BE2C (cell line): Measurements from ENCODE around the gene VRK2.

ENCODE experiments used
- DNase-seq: peaks from one replicate; pipeline ENCODE4 v3.0.0-alpha.2; 2020
- H3K27me3 ChIP-seq: fragments of 250-450 bp; sonication (Bioruptor Pico); 2 replicates; pipeline ENCODE4 v1.5.1; 2020; ENCODE audit warnings: mild to moderate bottlenecking
- H3K36me3 ChIP-seq: fragments of 250-450 bp; sonication (Bioruptor Pico); 2 replicates; pipeline ENCODE4 v1.5.1; 2020; ENCODE audit warnings: mild to moderate bottlenecking
- H3K4me1 ChIP-seq: fragments of 250-450 bp; sonication (Bioruptor Pico); 2 replicates; pipeline ENCODE4 v1.5.1; 2020
- H3K4me3 ChIP-seq: 2 replicates; pipeline ENCODE4 v1.5.1; 2011; ENCODE audit warnings: low read depth, low read length
- H3K9me3 ChIP-seq: fragments of 250-450 bp; sonication (Bioruptor Pico); 2 replicates; pipeline ENCODE4 v1.5.1; 2020
- TF ChIP-seq, protein P1 (sequence below): IDR thresholded peaks from 2 replicates; pipeline ENCODE4 v1.5.1; 2012; ENCODE audit warnings: mild to moderate bottlenecking, low read depth, low read length

Gene VRK2

DNA sequence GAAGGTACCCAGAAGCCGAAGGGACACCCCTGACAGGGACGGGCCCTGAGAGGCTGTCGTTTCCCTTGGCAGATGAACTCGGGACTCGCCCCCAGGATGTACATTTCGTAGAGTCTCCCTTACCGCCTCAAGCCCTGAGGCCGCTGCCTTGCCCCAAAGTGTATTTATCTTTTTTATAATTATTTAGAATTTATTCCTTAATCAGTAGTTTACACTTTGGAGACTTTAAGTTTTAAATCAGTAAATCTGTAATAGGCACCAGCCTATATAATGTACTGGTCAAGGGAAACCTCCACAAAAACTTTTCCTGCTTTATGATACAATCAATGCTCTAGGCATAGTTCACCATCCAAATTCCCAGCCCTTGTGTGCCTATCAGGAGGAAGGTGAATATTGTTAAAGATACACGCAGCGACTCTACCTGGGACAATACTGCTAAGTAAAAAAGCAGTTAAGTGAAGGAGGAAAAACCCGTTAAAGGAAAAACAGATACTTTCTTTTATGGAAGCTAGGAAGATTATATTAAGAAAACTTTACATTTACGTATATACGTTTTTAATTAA, 848 bp downstream of the VRK2 start:
- Histone ChIP-seq H3K9me3 (no peaks in the 10 kb centered on the region), H3K36me3 (no peaks in the 10 kb centered on the region), H3K27me3 (peaks cover 11% of the 10 kb centered on the region), H3K4me3 (no peak overlapping the region), H3K4me1 (no peaks in the 10 kb centered on the region)
- TF ChIP-seq, protein P1, sequence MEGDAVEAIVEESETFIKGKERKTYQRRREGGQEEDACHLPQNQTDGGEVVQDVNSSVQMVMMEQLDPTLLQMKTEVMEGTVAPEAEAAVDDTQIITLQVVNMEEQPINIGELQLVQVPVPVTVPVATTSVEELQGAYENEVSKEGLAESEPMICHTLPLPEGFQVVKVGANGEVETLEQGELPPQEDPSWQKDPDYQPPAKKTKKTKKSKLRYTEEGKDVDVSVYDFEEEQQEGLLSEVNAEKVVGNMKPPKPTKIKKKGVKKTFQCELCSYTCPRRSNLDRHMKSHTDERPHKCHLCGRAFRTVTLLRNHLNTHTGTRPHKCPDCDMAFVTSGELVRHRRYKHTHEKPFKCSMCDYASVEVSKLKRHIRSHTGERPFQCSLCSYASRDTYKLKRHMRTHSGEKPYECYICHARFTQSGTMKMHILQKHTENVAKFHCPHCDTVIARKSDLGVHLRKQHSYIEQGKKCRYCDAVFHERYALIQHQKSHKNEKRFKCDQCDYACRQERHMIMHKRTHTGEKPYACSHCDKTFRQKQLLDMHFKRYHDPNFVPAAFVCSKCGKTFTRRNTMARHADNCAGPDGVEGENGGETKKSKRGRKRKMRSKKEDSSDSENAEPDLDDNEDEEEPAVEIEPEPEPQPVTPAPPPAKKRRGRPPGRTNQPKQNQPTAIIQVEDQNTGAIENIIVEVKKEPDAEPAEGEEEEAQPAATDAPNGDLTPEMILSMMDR: no peak
- no peak for DNase-seq

DNA sequence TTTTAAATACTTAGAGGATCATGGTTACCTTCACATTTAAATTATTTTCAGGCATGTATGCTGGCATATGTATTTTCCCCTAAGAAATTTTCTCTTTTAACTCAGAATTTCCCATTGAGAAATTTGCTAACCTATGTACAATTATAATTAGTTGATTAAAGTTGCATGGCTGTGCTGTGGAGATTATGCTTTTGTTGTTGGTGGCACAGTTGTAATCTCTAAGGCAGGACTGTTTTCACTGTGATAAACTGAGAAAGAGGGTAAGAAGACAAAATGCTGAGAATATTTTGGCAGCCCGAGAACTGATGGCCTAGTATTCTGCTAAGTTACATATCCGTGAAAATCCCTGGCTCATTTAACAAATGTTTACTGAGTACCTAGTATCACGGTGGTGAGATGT, 1.4 kb downstream of the VRK2 start:
- Histone ChIP-seq H3K4me3 (no peak overlapping the region), H3K4me1 (no peaks in the 10 kb centered on the region), H3K9me3 (no peaks in the 10 kb centered on the region), H3K27me3 (peaks cover 11% of the 10 kb centered on the region), H3K36me3 (no peaks in the 10 kb centered on the region)
- TF ChIP-seq, protein P1: no peak
- DNase-seq: no peak

DNA sequence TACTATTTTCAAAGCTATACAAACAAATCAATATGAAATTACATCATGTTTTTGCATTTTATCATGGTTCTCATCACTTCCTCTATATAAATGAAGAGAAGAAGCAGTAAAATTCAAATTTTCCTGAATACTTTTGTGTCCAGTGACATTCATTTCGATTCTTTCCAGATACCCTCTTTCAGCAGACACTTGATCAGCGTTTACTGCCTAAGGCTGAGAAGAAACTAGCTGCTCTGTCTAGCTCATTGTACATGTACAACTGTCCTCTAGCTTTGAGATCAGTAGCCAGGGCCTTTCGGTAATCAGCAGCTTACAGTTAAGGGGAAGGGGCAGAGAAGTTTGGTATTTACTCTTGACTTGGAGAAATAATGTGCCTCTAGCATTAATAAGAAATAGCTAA, 4.8 kb downstream of the VRK2 start:
- Histone ChIP-seq H3K27me3 (peaks cover 7% of the 10 kb centered on the region), H3K4me1 (no peaks in the 10 kb centered on the region), H3K36me3 (no peaks in the 10 kb centered on the region), H3K9me3 (no peaks in the 10 kb centered on the region), H3K4me3 (no peak overlapping the region)
- TF ChIP-seq, protein P1: no peak
- DNase-seq: no peak

DNA sequence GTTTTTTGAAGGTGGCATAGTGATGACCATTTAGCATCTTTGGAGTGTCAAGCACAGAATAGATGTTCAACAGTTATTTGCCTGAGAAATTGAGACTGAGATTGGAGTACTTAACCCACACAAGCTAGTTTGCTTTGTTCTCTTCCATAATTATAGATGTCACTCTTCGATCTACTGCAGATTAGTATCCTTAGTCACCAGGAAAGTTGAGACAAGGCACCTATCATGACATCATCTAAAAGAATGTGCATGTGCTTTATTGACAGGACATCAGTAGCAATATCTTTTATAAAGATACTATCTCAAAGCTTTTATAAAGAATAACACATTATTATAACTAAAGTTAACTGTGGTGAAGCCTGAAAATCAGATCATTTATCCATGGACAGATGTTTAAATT, 6.4 kb downstream of the VRK2 start:
- no peaks in the 10 kb centered on the region for H3K27me3 ChIP-seq
- TF ChIP-seq, protein P1: no peak
- DNase-seq: no peak
- no peaks in the 10 kb centered on the region for H3K9me3 ChIP-seq
- no peaks in the 10 kb centered on the region for H3K36me3 ChIP-seq
- no peaks in the 10 kb centered on the region for H3K4me1 ChIP-seq
- no peak overlapping the region for H3K4me3 ChIP-seq

DNA sequence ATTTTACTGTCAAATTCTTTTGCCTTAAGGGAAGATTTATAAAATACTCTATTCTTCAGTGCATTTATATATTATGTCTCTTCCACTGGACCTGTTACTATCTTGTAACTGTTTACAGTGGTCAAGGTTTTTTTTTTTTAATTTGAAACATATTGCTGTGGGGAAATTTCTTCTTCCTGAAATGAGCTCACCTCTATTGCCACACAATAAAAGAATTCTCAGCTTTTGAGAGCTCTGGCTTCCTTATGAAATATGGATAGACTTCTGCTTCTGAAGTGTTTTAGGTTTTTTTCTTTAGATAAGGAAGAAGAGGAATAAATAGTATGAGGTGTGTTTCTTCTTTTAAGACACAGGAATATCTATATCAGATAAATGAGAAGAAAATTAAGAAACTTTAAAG, 7.7 kb downstream of the VRK2 start:
- no peaks in the 10 kb centered on the region for H3K9me3 ChIP-seq
- TF ChIP-seq, protein P1: no peak
- no peaks in the 10 kb centered on the region for H3K36me3 ChIP-seq
- DNase-seq: no peak
- H3K4me1 ChIP-seq: no peaks in the 10 kb centered on the region
- no peaks in the 10 kb centered on the region for H3K27me3 ChIP-seq
- H3K4me3 ChIP-seq: no peak overlapping the region

DNA sequence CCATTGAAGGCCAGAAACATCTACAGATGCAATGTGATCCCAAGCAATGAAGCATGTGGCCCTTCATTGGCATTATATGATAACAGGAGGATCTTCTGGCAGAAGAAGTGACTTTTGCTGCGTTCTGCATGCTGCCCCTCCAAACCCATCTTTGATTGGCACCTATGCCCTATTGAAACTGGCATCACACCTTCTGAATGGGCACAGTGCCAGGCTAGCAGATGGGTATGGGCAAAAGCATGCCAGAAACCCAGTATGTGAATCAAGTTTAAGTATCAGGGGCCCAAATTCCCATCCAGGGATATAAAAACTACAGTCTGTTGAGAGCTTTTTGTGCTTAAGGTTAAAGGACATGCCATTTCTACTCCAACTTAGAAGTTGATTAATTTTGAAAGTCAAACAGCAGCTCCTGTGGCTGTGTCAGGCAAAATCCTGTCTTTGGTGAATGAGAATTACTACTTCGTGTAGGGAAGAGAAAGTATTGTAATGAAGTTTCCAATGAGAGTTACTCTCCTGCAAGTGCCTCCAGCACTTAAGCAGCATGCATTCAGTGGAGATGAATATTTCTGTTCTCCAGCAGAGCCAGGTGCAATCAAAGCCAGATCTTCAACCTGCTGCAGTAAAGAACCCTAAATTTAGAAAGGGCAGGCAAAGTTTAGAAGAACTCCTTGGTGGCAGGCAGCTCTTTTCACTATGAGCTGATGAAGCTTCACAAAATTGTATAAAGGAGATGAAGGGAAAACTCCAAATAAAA, 8.6 kb downstream of the VRK2 start:
- no peaks in the 10 kb centered on the region for H3K4me1 ChIP-seq
- H3K27me3 ChIP-seq: no peaks in the 10 kb centered on the region
- TF ChIP-seq, protein P1: no peak
- no peaks in the 10 kb centered on the region for H3K9me3 ChIP-seq
- H3K4me3 ChIP-seq: no peak overlapping the region
- no peak for DNase-seq
- H3K36me3 ChIP-seq: no peaks in the 10 kb centered on the region
